Amygdala (tissue), 56 donors: ENCODE data around the gene RGS6.

Experiments used
- DNase-seq, 56 donors: peaks; one replicate each; lab custom pipeline; 2025; lab: John Stamatoyannopoulos, UW

RGS6 gene

DNA sequence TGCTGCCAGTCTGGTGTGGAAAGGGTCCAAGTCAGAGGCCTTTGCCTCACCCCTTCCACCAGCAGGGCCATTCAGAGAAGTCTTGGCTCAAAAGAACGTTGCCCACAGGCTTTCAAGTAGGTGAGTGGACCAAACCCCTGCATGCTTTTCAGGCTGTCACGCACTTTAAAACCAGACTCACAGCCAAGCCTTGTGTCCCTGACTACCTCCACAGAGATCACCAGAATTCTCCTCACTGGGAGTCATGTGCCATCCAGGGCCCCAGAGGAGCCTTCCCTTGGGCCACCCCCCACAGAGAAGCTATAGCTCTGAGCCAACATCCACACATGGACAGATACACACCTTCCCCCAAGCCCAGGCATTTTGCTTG is 678.6 kb downstream of the RGS6 start:
- DNase-seq = no peak

DNA sequence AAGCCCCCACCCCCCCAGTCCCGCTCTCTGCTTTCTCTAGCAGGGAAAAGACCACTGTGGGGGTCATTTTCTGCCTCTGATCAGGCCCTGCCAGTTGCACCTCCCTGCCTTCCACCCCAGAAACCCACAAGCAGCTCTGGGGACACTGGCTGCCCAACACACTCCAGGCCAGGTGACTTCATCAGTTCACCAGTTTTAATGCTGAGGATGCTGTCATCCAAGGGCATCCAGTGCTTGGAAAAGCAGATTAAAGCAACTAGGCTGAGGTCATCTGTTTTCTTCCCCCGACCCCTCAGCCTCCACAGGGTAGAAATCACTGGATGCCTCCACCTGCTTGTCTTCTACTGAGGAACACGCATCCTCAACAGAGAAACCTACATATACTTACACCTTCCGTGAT is 679.3 kb downstream of the RGS6 start:
- DNase-seq = no peak

DNA sequence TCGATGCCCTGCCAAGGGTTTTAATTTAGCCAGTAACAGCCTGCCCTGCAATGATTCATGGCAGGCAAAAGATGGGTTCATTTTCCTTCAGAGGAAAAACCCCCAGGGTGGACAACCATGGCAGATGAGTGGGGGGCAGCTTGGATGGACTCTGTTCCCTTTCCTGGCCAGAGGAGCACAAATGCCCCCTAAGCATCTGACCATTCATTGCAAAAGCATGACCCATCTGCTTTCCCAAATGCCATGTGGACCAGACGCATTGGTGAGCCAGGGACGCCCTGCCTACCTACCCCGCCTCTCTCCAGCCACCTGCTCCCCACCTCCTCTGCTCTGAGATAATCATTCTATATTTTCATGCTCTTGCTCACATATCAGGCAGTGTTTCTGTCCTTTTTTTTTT is 679.8 kb downstream of the RGS6 start:
- peak in 1 of 56 donors; percentile 19 for DNase-seq

DNA sequence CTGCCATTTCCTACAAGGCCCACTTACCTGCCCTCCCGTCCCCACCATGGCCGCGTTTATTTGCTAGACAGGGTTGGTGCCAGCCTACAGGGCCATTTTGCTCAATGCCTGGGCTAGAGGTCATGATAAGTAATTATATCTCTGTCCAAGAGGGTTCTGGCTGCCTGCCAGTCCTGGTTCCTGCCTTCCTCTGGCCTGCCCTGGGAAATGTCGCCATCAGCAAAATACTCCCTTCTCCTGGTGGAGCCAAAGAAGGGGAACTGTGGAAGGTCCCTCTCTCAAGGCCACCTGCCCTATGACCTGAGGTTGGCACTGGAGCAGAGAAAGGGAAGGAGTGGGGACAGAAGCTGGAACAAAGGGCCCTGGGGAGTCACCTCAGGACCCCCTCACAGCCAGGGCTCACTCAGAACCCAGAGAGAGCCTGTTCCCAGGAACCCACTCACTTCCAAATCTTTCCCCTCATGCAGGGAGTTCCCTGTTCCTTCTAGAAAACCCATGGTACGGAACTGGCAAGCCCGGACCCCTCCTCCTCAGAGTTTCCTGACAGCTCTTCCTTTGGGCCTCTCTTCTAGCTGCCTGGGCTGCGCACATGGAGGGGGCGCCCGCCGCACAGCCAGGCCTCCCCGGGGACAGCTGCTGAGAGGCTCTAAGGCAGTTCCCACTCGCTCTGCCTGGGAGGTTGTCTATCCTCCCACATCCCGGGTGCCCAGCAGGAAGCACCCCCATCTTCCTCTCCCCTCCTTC is 681.2 kb downstream of the RGS6 start:
- DNase-seq = peak in 2 of 56 donors; percentile 14 to 33

DNA sequence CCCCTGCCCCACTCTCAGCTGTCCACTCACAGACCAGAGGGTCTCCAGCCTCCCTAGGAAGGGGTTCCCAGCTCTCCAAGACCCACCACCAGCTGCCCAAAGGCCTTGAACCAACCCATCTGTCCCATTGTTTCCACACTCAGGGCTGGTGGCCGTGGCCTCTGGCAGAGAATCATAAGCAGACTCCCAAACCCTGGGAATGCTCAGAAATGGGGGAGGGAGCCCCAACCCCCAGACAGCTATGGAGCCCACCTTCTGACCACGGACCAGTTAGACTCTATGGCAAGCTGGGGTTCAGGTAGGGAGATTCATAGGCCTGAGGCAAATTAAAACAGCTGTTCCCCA is 681.7 kb downstream of the RGS6 start:
- no peak for DNase-seq

DNA sequence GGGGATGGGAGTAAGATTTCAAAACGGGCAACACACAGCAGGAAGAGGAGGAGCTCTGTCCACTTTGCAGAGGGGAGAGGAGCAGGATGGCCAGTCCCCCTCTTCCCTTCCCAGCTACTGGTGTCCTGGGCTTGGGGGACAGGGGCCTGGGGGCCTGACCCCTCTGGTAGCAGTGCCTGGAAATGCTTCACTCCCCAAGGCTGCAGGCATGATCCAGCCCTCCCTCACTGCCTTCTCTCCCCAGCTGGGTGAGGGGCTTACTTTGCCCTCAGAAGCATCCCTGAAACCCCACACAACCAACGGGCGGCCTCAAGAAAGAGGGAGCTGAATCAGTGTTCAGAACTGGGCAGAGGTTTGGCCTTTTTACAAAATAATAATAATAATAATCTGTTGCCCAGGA is 682.1 kb downstream of the RGS6 start:
- no peak for DNase-seq

DNA sequence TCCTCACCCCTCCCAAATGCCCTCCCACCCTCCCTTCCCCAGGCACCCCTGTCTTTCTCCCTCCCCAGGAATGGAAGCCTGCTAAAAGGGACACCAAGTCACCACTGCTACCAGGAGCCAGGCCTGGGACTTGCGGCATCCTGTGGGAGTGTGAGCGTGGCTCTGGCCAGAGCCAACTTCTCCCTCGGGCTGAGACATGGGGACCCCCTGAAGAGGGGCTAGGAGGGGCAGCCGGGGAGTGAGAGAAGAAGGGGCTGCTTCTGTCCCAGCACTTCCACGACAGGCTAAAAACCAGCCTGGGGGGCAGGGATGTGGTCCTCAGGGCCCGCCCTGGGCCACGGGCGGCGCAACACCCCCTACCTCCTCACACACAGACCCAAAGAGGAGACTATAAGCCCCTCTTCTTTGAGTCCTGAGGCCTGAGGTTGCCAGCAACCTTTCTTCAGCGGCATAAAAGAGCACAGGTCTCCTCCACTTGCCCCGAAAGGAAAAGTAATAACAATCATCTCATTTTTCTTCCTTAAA is 682.7 kb downstream of the RGS6 start:
- DNase-seq = no peak

DNA sequence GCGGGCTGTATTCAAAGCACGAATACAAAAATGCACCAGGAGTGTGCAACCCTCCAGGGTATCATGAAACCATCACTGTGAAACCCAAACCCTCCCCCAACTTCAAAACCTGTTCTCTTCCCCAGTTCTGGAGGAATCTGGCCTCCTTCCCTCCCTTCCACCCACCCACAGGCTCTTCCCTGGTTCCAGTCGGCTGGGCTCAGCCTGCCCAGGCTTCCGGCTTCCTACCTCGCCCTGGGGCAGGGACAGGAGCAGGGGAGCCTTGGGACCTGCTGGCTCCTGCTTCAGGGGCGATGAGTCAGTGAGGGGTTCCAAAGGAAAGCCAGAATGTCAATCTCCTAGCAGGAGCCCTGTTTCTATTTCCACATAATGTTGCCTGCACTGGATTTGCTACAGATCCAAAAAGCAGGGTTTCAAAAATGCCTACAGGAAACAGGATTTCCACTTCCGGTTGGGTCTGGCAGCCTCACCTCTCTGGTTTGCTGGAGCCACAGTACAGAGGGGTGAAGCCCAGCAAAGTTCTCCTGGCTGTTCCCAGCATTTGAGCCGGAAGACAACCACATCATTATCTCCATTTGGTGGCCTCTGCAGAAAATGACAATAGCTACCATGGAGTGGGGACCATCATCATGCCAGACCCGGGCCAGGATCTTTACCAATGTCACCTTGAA is 683.4 kb downstream of the RGS6 start:
- DNase-seq = no peak
